GM10266 (cell line): ENCODE results near the gene INPP5A.

ENCODE experiments used
- DNase-seq: peaks from one replicate; pipeline ENCODE4 v3.0.0; 2012; ENCODE audit errors: extremely low spot score
- TF ChIP-seq, protein P1 (sequence below): IDR thresholded peaks from 2 replicates; pipeline ENCODE4 v1.5.1; 2012; ENCODE audit warnings: mild to moderate bottlenecking, low read depth; ENCODE audit not compliant: control insufficient read depth, insufficient read depth; ENCODE audit errors: missing control alignments

Gene INPP5A

DNA sequence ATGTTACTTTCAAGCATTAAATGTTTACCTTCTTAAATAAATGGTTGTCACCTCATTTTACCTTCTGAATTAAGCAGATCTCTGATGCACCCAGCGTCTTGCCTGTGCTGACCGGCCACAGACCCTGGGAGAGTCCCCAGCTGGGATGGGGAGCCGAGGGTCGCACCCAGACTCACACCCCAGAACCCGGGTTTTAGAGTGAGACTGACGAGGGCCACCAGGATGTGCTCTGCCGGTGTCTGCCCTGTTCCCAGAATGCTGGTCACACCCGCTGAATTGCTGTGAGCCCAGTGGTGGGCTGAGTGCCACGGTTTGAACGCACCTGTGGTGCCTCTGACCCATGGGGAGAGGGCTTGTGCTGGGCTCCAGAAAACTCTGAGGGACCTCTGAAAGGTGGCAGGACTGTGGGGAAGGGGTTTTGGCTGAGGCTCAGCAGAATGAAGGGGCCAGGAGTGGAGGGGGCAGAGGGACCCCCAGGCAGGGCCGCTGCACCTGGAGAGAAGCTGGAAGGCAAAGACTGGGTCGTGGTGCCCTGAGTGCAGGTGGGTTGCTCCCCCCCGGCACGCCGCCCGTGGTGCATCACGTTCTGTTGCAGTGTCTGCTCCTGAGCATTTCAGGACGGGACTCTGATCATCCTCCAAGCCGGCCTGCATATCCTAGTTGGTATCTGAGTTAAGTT is 39.2 kb downstream of the INPP5A start:
- TF ChIP-seq, protein P1, sequence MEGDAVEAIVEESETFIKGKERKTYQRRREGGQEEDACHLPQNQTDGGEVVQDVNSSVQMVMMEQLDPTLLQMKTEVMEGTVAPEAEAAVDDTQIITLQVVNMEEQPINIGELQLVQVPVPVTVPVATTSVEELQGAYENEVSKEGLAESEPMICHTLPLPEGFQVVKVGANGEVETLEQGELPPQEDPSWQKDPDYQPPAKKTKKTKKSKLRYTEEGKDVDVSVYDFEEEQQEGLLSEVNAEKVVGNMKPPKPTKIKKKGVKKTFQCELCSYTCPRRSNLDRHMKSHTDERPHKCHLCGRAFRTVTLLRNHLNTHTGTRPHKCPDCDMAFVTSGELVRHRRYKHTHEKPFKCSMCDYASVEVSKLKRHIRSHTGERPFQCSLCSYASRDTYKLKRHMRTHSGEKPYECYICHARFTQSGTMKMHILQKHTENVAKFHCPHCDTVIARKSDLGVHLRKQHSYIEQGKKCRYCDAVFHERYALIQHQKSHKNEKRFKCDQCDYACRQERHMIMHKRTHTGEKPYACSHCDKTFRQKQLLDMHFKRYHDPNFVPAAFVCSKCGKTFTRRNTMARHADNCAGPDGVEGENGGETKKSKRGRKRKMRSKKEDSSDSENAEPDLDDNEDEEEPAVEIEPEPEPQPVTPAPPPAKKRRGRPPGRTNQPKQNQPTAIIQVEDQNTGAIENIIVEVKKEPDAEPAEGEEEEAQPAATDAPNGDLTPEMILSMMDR: no peak
- no peak for DNase-seq

DNA sequence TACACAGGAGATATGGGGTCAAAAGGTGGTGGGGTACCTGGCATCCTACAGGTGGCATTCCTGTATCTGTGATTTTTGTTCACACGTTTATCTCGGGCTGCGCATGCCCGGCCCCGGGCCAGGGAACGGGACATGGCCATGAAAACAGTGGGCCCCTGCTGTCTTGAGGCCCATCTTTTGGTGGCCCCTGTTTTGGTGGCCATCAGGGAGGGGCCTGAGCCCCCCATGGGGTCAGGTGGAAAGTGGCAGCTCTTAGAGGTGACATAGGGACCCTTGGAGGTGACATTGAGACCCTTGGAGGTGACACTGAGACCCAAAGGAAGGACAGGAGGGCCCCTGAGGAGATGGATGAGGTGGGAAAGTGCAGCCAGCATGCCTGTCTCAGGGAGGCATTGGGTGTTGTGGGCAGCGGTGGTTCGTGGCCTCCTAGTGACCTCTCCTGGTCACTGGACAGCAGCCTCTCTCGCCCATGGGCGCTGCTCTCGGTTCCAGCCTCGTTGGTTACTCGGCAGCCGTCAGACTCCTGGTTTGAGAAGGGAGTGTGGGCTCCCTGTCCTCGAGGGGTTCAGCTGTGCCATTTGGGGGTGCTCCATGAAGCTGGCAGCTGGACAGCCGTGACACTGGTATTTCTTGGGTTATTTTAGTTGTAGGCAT is 39.9 kb downstream of the INPP5A start:
- no peak for DNase-seq
- TF ChIP-seq, protein P1: no peak

DNA sequence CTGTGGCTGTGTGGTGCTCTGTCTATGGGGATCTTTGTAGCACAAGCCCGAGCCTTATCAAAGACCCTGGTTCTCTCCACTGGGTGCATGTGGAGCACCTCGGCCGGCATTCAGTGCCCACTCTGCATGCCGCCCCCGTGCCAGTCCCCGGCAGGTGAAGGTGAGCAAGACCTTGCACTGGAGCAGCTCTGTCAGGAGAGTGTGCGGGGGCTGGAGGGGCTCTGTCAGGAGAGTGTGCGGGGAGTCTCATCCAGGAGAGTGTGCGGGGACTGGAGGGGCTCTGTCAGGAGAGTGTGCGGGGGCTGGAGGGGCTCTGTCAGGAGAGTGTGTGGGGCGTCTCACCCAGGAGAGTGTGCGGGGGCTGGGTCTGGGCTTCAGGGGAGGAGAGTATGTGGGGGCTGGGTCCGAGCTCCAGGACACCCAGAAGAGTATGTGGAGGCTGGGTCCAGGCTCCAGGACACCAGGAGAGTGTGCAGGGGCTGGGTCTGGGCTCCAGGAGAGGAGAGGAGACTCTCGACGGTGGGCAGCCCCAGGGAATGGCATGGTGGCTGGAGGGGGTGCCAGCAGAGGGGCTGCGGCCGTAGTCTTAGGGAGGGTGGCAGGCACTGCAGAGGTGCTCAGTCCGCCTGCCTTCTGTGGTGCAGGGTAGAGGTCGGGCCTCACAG is 40.8 kb downstream of the INPP5A start:
- TF ChIP-seq, protein P1: no peak

DNA sequence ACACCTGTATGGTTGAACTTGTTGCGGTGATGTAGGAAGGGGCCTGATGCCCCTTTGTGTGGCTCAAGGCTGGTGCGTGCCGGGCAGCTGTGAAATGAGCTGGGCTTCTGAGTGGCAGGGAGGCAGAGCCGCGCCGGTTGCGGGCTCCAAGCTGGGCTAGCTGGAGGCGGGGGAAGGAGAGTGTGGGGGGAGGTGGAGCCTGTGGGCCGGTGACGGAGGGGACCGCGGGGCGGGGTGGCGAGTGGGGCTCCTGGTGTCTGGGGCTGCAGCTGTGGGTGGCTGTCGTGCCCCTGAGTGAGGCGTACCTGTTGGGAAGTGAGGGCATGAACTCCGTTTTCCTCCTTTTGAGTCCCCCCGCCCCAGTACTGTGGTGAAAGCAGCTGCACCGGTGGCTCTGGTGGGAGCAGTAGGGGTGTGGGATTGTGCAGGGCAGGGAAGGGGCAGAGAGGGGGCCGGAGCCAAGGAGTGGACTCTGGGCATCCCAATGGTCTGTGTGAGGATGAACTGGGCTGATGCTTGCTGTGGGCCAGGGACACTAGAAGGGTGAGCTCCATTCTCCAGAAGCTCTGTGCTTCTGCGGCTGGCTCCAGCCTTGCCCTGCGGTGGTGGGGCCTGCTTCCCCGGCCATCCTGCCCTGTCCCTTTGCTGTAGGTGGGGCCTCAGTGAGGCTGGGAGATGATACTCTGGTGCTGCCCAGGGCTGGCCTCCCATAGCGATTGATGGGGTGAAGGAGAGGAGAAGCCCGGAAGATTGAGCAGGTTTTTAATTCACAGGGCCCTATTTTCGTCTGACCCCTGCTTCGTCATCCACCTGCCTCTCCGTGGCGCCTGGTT is 41.7 kb downstream of the INPP5A start:
- no peak for DNase-seq

More for the DNA sequence above, 40.8 kb downstream of the INPP5A start:
- DNase-seq: no peak

DNA sequence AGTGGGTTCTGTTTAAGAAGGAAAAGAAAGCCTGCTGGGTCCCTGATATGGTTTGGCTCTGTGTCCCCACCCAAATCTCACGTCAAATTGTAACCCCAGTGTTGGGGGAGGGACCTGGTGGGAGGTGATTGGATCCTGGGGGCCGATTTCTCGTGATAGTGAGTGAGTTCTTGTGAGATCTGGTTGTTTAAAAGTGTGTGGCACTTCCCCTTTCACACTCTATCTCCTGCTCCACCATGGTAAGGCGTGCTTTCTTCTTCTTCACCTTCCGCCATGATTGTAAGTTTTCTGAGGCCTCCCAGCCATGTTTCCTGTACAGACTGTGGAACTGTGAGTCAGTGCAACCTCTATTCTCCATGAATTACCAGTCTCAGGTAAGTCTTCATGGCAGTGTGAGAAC is 42.6 kb downstream of the INPP5A start:
- TF ChIP-seq, protein P1: no peak
- DNase-seq: no peak

More for the DNA sequence above, 41.7 kb downstream of the INPP5A start:
- TF ChIP-seq, protein P1: no peak

DNA sequence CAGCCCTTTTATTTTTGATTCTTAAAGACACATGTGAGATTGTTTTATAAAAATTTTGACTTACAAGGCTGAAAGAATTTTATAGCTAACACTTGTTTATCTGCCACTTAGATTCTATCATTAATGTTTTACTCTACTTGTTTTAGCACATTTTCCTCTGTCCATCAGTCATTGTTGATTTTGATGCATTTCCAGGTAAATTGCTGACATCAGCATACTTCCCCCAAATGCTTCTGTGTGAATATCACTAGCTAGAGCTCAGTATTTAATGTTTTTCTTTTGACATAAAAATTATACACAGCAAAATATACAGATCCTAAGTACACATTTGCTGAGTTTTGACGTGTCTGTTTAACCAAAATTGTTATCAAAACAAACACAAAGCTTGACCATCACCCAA is 43.0 kb downstream of the INPP5A start:
- TF ChIP-seq, protein P1: no peak

DNA sequence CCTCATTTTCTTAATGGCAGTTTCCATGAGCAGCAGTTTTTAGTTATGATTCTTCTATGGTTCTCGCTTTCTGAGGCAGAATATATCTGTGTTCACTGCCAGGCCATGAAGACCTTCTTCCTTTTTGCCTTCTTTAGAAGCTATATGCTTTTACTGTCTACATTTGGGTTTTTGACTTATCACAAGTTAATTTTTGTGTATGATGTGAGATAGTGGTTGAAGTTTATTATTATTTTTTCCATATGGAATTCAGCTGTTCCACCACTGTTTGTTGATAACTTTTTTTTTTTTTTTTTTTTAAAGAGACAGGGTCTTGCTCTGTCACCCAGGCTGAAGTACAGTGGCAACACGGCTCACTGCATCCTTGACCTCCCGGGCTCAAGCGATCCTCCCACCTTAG is 44.5 kb downstream of the INPP5A start:
- no peak for DNase-seq
- TF ChIP-seq, protein P1: no peak

More for the DNA sequence above, 43.0 kb downstream of the INPP5A start:
- no peak for DNase-seq
